Hepatocyte (in vitro differentiated cells): ENCODE measurements around the gene TGIF1.

Source experiments
- EZH2 ChIP-seq: fragments of 200-600 bp; sonication (generic); IDR thresholded peaks from 2 replicates; pipeline ENCODE4 v1.6.1; 2016; ENCODE audit warnings: antibody characterized with exemption, mild to moderate bottlenecking, borderline replicate concordance
- TF ChIP-seq, protein P1 (sequence below): fragments of 200-600 bp; sonication (generic); IDR thresholded peaks from 2 replicates; pipeline ENCODE4 v1.5.1; 2016; ENCODE audit warnings: antibody characterized with exemption, mild to moderate bottlenecking; ENCODE audit not compliant: poor library complexity

GRCh38 chr18:3451183-3451988 is 1.4 kb downstream of the TGIF1 start:
- TF ChIP-seq EZH2: no peak
- TF ChIP-seq, protein P1, sequence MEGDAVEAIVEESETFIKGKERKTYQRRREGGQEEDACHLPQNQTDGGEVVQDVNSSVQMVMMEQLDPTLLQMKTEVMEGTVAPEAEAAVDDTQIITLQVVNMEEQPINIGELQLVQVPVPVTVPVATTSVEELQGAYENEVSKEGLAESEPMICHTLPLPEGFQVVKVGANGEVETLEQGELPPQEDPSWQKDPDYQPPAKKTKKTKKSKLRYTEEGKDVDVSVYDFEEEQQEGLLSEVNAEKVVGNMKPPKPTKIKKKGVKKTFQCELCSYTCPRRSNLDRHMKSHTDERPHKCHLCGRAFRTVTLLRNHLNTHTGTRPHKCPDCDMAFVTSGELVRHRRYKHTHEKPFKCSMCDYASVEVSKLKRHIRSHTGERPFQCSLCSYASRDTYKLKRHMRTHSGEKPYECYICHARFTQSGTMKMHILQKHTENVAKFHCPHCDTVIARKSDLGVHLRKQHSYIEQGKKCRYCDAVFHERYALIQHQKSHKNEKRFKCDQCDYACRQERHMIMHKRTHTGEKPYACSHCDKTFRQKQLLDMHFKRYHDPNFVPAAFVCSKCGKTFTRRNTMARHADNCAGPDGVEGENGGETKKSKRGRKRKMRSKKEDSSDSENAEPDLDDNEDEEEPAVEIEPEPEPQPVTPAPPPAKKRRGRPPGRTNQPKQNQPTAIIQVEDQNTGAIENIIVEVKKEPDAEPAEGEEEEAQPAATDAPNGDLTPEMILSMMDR: no peak
